Measurements from ENCODE around the gene TAGLN3.

TAGLN3 gene

GRCh38 chr3:112048911-112049310 lies 50.2 kb downstream of the TAGLN3 start:
- no peak for DNase-seq (ENCODE audit: low read depth in 2 of 2)

- DNase-seq (ENCODE audit: low read depth in 2 of 2), result no peak
These were observed 54.5 kb downstream of the TAGLN3 start for GRCh38 chr3:112053229-112053628.

- DNase-seq (ENCODE audit: low read depth in 2 of 2), result peak; percentile 37 to 50
These were observed 57.8 kb downstream of the TAGLN3 start for GRCh38 chr3:112056451-112056929.

- no peak for DNase-seq (ENCODE audit: low read depth in 2 of 2)
These were observed 60.8 kb downstream of the TAGLN3 start for GRCh38 chr3:112059497-112059896.

GRCh38 chr3:112061152-112061551 lies 62.4 kb downstream of the TAGLN3 start:
- peak; percentile 20 to 27 for DNase-seq (ENCODE audit: low read depth in 2 of 2)
